Measurements from ENCODE around the gene SLC49A4. TPM values are rescaled to one million over a fixed set of nuclear protein-coding genes. Genes with fewer than 3 reads are reported as not detected.

SLC49A4 gene
- total and polyA plus RNA-seq, 2 donors (not counting 1 experiment from before 2014, with no cell fraction given): 2.5 to 20.0 TPM

DNA sequence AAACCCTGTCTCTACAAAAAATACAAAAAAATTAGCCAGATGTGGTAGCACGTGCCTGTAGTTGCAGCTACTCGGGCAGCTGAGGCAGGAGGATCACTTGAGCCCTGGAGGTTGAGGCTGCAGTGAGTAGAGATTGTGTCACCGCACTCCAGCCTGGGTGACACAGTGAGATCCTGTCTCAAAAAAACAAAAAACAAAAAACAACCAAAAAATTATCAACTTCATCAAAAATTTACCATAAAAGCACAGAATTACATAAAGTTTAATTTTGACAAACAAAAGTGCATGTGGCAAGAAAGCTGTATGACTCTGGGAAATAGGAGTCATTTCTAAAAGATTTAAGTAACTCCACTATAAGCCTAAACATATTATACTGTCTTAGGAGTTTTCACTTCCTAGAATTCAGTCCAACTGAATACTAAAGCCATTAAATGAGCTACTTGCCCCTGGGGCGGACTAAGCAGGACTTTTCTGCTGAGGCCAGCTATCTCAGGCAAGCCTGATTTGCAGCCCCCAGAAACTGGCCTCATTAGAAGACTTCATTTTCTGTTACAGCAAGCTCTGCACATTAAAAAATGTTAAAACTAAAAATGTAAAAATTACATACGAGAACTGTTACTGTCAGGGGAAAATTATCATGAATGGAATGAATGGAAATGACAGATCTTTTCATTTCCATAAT is 24.2 kb upstream of the SLC49A4 start:
- 95% methylated on average over 3 of the region's 5 CpGs for WGBS (ENCODE audit: insufficient coverage)
- H3K79me2 ChIP-seq (ENCODE audit: control insufficient read depth, insufficient read depth, low read length): no peaks in the 10 kb centered on the region
- no peak overlapping the region for H3K9ac ChIP-seq (ENCODE audit: low read length)
- Mint-ChIP-seq H3K27ac (no peak overlapping the region), H3K4me1 (peaks cover 8% of the 10 kb centered on the region), H3K4me3 (no peak overlapping the region), H3K9me3 (ENCODE audit: insufficient read depth) (no peaks in the 10 kb centered on the region), H3K27me3 (no peaks in the 10 kb centered on the region)
- no peaks in the 10 kb centered on the region for H3K9me3 ChIP-seq (ENCODE audit: control extremely low read depth in 1 of 3, control insufficient read depth in 2 of 3, insufficient read depth in 1 of 3, low read length in 2 of 3)
- H4K20me1 ChIP-seq (ENCODE audit: control insufficient read depth, insufficient read depth, low read length, poor library complexity, severe bottlenecking): no peaks in the 10 kb centered on the region
- H2AFZ ChIP-seq (ENCODE audit: insufficient read depth, low read depth, low read length, poor library complexity, severe bottlenecking): no peak overlapping the region
- ChIA-PET CTCF (no interaction called here), POLR2A (no interaction called here)
- H3K4me2 ChIP-seq (replicated peaks; ENCODE audit: low read depth, low read length, poor library complexity, severe bottlenecking): no peak overlapping the region
- H3K27me3 ChIP-seq (replicated peaks in 1 of 4; ENCODE audit: control extremely low read depth in 1 of 4, control insufficient read depth in 3 of 4, insufficient read depth in 4 of 4, low read length in 3 of 4): no peaks in the 10 kb centered on the region
- no peak for ATAC-seq (ENCODE audit: low read depth)
- no peak overlapping the region for H3K4me3 ChIP-seq (ENCODE audit: control extremely low read depth in 1 of 5, extremely low read depth in 1 of 5, insufficient read depth in 1 of 5, low read depth in 2 of 5, low read length in 4 of 5)
- H3K27ac ChIP-seq (ENCODE audit: low read length in 2 of 2): no peak overlapping the region
- intact Hi-C loops (cut with micrococcal nuclease): no loop called here
- H3K36me3 ChIP-seq (replicated peaks in 1 of 2; ENCODE audit: control extremely low read depth in 1 of 2, control insufficient read depth in 1 of 2, extremely low read depth in 1 of 2, insufficient read depth in 2 of 2, low read length in 1 of 2): peaks cover 1 to 11% of the 10 kb centered on the region in 2 experiments
- DNase-seq: no peak
- H3K4me1 ChIP-seq (ENCODE audit: control insufficient read depth in 2 of 2, insufficient read depth in 2 of 2, low read length in 2 of 2): peaks cover 5 to 9% of the 10 kb centered on the region in 2 donors
- TF ChIP-seq, protein P1, sequence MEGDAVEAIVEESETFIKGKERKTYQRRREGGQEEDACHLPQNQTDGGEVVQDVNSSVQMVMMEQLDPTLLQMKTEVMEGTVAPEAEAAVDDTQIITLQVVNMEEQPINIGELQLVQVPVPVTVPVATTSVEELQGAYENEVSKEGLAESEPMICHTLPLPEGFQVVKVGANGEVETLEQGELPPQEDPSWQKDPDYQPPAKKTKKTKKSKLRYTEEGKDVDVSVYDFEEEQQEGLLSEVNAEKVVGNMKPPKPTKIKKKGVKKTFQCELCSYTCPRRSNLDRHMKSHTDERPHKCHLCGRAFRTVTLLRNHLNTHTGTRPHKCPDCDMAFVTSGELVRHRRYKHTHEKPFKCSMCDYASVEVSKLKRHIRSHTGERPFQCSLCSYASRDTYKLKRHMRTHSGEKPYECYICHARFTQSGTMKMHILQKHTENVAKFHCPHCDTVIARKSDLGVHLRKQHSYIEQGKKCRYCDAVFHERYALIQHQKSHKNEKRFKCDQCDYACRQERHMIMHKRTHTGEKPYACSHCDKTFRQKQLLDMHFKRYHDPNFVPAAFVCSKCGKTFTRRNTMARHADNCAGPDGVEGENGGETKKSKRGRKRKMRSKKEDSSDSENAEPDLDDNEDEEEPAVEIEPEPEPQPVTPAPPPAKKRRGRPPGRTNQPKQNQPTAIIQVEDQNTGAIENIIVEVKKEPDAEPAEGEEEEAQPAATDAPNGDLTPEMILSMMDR (IDR thresholded peaks at IDR 0.05): no peak
- no peak for TF ChIP-seq EZH2 (IDR thresholded peaks at IDR 0.05; ENCODE audit: borderline replicate concordance, insufficient read depth, low read depth, low read length, poor library complexity, severe bottlenecking)

DNA sequence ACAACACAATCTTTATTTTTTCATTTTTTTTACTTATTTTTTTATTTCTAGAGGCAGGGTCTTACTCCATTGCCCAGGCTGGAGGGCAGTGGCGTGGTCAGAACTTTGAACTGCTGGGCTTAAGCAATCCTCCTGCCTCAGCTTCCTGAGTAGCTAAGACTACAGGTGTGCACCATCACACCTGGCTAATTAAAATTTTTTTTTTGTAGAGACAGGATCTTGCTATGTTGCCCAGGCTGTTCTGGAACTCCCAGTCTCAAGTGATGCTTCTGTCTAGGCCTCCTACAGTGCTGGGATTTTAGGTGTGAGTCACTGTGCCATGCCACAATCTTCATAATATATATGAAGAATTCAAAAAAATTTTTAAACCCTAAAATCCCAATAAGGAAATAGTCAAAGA is 22.0 kb upstream of the SLC49A4 start:
- Histone ChIP-seq H3K4me3 (ENCODE audit: control extremely low read depth in 1 of 5, extremely low read depth in 1 of 5, insufficient read depth in 1 of 5, low read depth in 2 of 5, low read length in 4 of 5) (no peak overlapping the region), H3K79me2 (ENCODE audit: control insufficient read depth, insufficient read depth, low read length) (no peaks in the 10 kb centered on the region), H3K27ac (ENCODE audit: low read length in 2 of 2) (no peak overlapping the region), H3K27me3 (replicated peaks in 1 of 4; ENCODE audit: control extremely low read depth in 1 of 4, control insufficient read depth in 3 of 4, insufficient read depth in 4 of 4, low read length in 3 of 4) (no peaks in the 10 kb centered on the region), H2AFZ (ENCODE audit: insufficient read depth, low read depth, low read length, poor library complexity, severe bottlenecking) (no peak overlapping the region), H4K20me1 (ENCODE audit: control insufficient read depth, insufficient read depth, low read length, poor library complexity, severe bottlenecking) (no peaks in the 10 kb centered on the region), H3K4me2 (replicated peaks; ENCODE audit: low read depth, low read length, poor library complexity, severe bottlenecking) (no peak overlapping the region), H3K4me1 (ENCODE audit: control insufficient read depth in 2 of 2, insufficient read depth in 2 of 2, low read length in 2 of 2) (peaks cover 5 to 9% of the 10 kb centered on the region in 2 donors), H3K9me3 (ENCODE audit: control extremely low read depth in 1 of 3, control insufficient read depth in 2 of 3, insufficient read depth in 1 of 3, low read length in 2 of 3) (no peaks in the 10 kb centered on the region), H3K9ac (ENCODE audit: low read length) (no peak overlapping the region), H3K36me3 (replicated peaks in 1 of 2; ENCODE audit: control extremely low read depth in 1 of 2, control insufficient read depth in 1 of 2, extremely low read depth in 1 of 2, insufficient read depth in 2 of 2, low read length in 1 of 2) (peaks cover 0 to 6% of the 10 kb centered on the region in 2 experiments)
- Mint-ChIP-seq H3K27me3 (no peaks in the 10 kb centered on the region), H3K9me3 (ENCODE audit: insufficient read depth) (no peaks in the 10 kb centered on the region), H3K27ac (no peak overlapping the region), H3K4me1 (peaks cover 16% of the 10 kb centered on the region), H3K4me3 (no peak overlapping the region)
- no peak for TF ChIP-seq EZH2 (IDR thresholded peaks at IDR 0.05; ENCODE audit: borderline replicate concordance, insufficient read depth, low read depth, low read length, poor library complexity, severe bottlenecking)
- TF ChIP-seq, protein P1 (IDR thresholded peaks at IDR 0.05): no peak
- ChIA-PET CTCF (interaction anchor here (0.6 to 1.0 kb wide), 2 partner anchors 18 to 52 kb away, joined by 3 to 8 read pairs; no protein-coding TSS in a partner anchor), POLR2A (no interaction called here)
- ATAC-seq (ENCODE audit: low read depth): no peak
- intact Hi-C loops (cut with micrococcal nuclease): no loop called here
- WGBS (ENCODE audit: insufficient coverage): no CpG with 5 or more reads among the region's 1 CpG
- no peak for DNase-seq

Data from B cell (primary cell).